Mucosa of stomach (tissue), 1 donor: ENCODE results near the gene MNAT1.
A peak's percentile ranks its signal among the peaks of the same experiment; 100 is the strongest.
"Not testable (repeated sequence)": the region's sequence is repeated elsewhere in the genome, so short reads cannot be mapped to it uniquely, and the experiment has no call there.

Source experiments
- H3K27me3 ChIP-seq: one replicate; pipeline ENCODE4 v1.7.0; 2013; ENCODE audit warnings: mild to moderate bottlenecking, low read length; ENCODE audit not compliant: control insufficient read depth, insufficient read depth
- H3K36me3 ChIP-seq: one replicate; pipeline ENCODE4 v1.7.0; 2013; ENCODE audit warnings: low read length; ENCODE audit not compliant: control insufficient read depth, insufficient read depth
- H3K4me1 ChIP-seq: one replicate; pipeline ENCODE4 v1.7.0; 2013; ENCODE audit warnings: mild to moderate bottlenecking, low read length; ENCODE audit not compliant: control insufficient read depth, insufficient read depth
- H3K4me3 ChIP-seq: one replicate; pipeline ENCODE4 v1.7.0; 2013; ENCODE audit warnings: low read length
- H3K9ac ChIP-seq: one replicate; pipeline ENCODE4 v1.7.0; 2013; ENCODE audit warnings: mild to moderate bottlenecking, low read length, moderate library complexity
- H3K9me3 ChIP-seq: one replicate; pipeline ENCODE4 v1.7.0; 2013; ENCODE audit warnings: mild to moderate bottlenecking, low read length, moderate library complexity; ENCODE audit not compliant: control insufficient read depth
- donor health status: Pancreatic carcinoma.

MNAT1 gene

DNA sequence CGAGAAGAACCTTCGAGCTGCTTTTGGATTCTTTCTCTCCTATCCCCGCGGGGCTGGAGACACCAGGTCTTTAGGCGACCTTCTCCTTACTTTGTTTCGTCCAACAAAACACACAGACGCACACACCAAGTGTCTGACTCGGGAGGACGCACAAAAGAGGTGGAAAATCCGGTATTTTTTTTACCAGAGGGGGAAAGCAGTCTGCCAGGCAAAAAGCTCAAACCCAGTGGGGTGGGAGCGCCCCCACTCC is 12.5 kb upstream of the MNAT1 start:
- peaks cover 13% of the 10 kb centered on the region for H3K27me3 ChIP-seq
- no peaks in the 10 kb centered on the region for H3K4me1 ChIP-seq
- no peaks in the 10 kb centered on the region for H3K9me3 ChIP-seq
- H3K9ac ChIP-seq: peak overlapping the region; percentile 62
- peak overlapping the region; percentile 67 for H3K4me3 ChIP-seq
- H3K36me3 ChIP-seq: no peaks in the 10 kb centered on the region

DNA sequence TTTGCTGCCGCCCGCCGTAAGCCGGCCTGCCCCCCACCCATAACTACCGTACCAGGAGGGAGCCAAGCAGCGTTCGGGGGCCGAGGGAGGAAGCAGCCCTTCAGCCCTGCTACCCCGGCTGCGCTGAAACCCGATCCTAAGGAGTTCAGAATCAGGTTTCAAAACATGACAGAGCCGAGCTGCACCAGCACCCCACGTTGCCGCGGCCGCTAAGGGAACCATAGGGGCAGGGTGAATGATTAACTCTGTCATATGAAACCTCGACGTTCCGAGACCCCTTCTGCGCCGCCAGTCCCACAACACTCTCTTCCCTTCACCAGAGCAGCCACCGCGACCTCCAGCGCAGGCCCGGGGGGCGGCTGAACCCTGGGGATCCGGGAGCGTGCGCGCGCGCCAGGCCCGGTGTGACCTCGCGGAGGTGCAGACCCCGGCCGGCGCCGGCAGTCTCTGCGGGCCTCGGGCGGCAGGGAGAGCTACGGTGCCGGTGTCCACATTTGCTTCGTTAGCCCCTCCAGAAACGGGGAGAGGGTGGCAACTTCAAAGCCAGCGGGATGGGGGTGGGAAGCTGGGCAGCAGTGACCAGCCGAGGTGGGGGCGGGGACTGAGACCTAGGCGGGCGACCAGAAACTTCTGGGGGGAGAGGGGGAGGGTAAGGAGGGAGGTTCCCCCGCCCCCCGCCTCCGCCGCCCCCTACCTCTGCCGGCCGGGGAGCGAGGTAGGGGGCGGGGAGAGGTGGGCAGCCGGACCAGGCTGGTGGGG is 12.0 kb upstream of the MNAT1 start:
- H3K4me1 ChIP-seq: no peaks in the 10 kb centered on the region
- H3K9me3 ChIP-seq: no peaks in the 10 kb centered on the region
- no peaks in the 10 kb centered on the region for H3K36me3 ChIP-seq
- peak overlapping the region; percentile 62 for H3K9ac ChIP-seq
- H3K27me3 ChIP-seq: peaks cover 13% of the 10 kb centered on the region
- H3K4me3 ChIP-seq: peak overlapping the region; percentile 78

DNA sequence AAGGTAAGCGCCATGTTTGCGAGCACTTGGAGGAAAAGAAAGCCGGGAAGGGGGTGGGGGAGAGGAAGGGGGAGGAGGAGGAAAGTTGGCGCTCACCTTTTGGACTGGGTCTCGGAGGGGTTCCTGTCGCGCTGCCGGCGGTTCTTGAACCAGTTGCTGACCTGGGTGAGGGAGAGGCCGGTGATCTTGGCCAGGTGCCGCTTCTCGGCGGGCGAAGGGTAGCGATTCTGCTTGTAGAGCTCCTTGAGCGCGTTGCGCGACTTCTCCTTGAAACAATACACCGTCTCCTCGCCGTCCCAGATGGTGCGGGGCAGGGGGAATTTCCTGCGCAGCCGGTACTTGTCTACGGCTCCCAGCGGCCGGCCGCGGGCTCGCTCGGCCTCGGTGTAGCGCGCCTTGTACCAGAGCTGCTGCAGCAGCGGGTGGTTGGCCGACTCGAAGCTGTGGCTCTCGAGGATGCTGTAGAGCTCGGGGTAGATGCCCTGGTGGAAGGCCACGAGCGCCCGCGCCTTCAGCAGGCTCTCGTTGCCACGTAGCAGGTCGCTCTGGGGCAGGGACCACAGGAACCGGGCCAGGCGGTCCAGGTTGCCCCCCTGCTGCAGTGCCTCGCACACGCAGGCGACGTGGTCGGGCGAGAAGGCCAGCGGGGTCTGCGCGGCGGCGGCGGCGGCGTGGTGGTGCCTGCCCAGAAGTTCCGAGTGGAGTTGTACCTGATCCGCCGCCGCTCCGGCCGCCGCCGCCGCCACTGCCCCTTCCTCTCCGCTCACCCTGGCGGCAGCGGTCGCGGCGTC is 11.2 kb upstream of the MNAT1 start:
- Histone ChIP-seq H3K9me3 (no peaks in the 10 kb centered on the region), H3K27me3 (peaks cover 13% of the 10 kb centered on the region), H3K9ac (peak overlapping the region; percentile 61)

DNA sequence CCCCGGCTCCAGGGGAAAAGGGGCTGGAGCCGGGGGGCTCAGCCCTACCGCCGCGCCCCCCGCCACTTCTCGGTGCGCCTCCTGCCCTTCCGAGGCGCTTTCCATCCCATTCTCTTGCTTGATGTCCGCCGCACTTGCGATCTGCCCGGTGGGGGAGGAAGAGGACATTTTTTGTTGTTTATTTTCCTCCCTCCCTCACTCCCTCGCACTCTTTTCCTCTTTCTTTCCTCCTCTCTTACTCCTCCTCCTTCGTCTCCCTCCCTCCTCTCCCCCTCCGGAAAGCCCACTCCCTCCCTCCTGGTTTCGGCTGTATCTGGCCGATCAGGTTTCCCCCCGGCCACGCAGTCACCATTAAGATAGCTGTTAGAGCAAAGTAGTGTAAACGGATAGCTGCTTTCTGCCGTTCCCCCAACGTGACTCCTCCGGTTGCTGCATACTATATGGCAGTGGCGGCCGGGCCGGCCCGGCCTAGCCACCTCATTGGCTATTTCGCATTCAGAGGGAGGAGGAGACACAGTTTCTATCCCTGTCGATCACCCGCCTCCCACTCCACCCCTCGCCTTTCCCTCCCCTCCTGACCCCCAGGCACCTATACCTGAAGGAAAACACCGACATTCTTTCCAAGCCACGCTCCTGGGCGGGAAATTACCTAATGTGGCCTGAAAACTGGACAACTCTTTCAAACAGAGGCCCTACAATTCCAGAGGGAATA is 10.5 kb upstream of the MNAT1 start, which contains the start of gene SIX4:
SIX4 (minus strand) TSS at position 445 of the 712 bp plus-strand sequence; CDS start at position 168, 277 bp downstream.
- H3K4me1 ChIP-seq: no peaks in the 10 kb centered on the region
- H3K36me3 ChIP-seq: no peaks in the 10 kb centered on the region
- peaks cover 13% of the 10 kb centered on the region for H3K27me3 ChIP-seq
- peak within 1 kb of the TSS; percentile 61 for H3K9ac ChIP-seq
- peak within 1 kb of the TSS; percentile 78 for H3K4me3 ChIP-seq
- no peaks in the 10 kb centered on the region for H3K9me3 ChIP-seq

More for the DNA sequence above, 11.2 kb upstream of the MNAT1 start:
- H3K36me3 ChIP-seq: no peaks in the 10 kb centered on the region
- no peaks in the 10 kb centered on the region for H3K4me1 ChIP-seq
- peak overlapping the region; percentile 78 for H3K4me3 ChIP-seq

DNA sequence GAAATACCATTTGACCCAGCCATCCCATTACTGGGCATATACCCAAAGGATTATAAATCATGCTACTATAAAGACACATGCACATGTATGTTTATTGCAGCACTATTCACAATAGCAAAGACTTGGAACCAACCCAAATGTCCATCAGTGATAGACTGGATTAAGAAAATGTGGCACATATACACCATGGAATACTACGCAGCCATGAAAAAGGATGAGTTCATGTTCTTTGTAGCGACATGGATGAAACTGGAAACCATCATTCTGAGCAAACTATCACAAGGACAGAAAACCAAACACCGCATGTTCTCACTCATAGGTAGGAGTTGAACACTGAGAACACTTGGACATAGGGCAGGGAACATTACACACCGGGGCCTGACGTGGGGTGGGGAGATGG is 3.3 kb upstream of the MNAT1 start:
- not testable (repeated sequence) for H3K36me3 ChIP-seq, H3K4me3 ChIP-seq, H3K4me1 ChIP-seq, H3K9ac ChIP-seq, H3K27me3 ChIP-seq, H3K9me3 ChIP-seq

DNA sequence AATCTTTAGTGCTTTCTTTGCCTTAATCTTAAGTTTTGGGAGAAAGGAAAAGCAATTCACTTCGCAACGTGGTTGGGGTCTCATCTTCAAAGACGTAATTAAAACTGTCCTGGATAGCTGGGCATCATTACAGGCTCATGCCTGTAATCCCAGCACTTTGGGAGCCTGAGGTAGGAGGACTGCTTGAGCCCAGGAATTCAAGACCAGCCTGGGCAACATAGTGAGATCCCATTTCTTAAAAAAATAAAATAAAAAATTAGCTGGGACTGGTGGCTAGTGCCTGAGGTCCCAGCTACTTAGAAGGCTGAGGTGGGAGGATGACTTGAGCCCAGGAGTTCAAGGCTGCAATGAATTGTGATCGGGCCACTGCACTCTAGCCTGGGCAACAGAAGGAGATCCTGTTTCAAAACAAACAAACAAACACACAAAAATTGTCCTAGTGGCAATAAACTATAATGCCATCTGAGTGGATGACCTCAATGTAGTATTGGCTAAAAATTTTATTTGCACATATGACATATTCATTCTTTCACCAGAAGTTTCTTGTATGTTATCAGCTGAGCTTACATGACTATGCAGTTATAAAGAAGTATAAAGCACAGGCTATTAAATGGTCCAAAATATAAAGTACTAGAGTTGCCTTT is 1.6 kb upstream of the MNAT1 start:
- H3K4me3 ChIP-seq: no peak overlapping the region
- H3K4me1 ChIP-seq: peaks cover 4% of the 10 kb centered on the region
- no peaks in the 10 kb centered on the region for H3K9me3 ChIP-seq
- no peak overlapping the region for H3K9ac ChIP-seq
- H3K27me3 ChIP-seq: no peaks in the 10 kb centered on the region
- H3K36me3 ChIP-seq: no peaks in the 10 kb centered on the region

DNA sequence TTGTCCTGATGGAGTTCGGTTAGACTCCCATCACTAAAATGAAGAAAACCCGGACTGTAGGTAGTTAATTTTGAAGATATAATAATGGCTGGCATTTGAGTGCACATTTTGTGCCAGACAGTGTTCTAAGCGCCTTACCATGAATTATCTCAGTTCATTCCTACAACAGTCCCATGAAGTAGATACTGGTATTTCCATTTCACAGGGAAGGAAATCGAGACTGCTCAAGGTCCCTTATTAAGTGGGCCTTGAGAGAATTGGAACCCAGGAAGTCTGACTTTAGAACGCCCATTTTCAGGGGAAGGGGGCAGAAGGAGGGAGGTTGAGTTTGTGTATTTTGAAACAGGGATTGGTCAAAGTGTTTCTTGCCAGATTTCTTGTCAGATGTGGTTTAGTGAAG is 855 bp downstream of the MNAT1 start:
- H3K4me3 ChIP-seq: peak overlapping the region; percentile 96
- H3K4me1 ChIP-seq: peaks cover 4% of the 10 kb centered on the region
- peak overlapping the region; percentile 96 for H3K9ac ChIP-seq
- no peaks in the 10 kb centered on the region for H3K9me3 ChIP-seq
- H3K27me3 ChIP-seq: no peaks in the 10 kb centered on the region
- H3K36me3 ChIP-seq: no peaks in the 10 kb centered on the region

DNA sequence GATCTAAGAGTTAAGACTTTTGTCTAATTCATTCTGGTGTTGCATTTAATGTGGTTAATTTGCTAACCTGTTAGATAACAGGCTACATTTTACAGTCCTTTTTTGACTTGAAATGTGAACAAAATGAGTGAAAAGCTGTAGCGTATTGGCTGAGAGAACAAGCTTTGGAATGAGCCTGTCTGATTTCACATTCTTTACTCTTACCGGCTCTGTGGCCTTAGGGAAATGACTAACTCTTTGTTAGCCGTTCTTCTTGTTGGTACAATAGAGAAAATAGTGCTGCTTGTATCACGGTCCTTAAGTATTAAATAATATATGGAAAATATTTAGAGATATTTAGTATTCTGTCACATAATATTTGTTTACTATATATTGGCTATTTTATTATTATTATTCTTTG is 1.9 kb downstream of the MNAT1 start:
- Histone ChIP-seq H3K4me3 (no peak overlapping the region), H3K27me3 (no peaks in the 10 kb centered on the region), H3K36me3 (no peaks in the 10 kb centered on the region), H3K9me3 (no peaks in the 10 kb centered on the region), H3K9ac (peak overlapping the region; percentile 17), H3K4me1 (peaks cover 4% of the 10 kb centered on the region)

DNA sequence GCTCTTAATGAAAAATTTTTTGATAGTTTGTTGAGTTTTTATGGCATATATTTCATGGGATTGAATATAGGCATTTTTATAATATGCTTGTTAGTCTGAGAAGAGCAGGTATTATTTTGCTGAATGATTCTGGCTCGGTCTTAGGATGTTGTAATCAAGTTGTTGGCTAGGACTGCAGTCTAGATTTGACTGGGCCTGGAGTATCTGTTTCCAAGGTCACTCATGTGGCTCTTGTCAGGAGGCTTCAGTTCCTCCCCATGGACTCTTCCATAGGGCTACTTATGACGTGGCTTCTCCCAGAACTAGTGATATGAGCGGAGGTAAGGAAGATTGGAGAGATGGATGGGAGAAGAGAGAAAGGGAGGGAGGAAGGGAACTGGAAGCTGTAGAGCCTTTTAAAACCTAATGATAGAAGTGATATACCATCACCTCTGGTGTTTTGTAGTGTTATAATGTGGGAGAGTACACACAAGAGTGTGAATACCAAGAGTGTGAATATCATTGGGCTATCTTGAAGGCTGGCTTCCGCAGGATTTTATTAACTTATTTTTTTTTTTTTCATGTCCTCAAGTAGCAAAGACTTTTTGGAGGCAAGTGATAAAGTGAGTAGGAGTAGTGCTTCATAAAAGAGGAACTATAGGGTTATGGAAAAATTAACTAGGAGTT is 4.4 kb downstream of the MNAT1 start:
- Histone ChIP-seq H3K36me3 (no peaks in the 10 kb centered on the region), H3K4me1 (peaks cover 4% of the 10 kb centered on the region), H3K4me3 (no peak overlapping the region), H3K9me3 (no peaks in the 10 kb centered on the region), H3K9ac (no peak overlapping the region), H3K27me3 (no peaks in the 10 kb centered on the region)

DNA sequence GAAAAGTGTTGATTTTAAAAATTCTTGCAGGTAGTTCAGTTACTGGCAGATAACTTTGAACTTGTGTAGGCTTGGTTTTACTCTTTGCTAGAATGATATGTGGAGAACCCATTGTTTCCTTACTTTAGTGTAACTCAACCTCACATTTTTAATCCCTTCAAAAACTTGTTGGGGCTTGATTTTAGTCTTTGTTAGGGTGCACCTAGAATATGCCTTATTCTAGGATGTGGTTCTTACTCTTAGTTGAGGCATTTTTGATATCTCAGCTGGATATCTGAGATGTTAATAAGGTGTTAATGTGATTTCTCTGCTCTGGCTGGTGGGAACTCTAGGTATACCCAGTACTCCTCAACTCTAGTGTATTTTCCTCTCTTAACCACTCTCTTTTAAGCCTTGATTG is 10.0 kb downstream of the MNAT1 start:
- Histone ChIP-seq H3K4me1 (no peaks in the 10 kb centered on the region), H3K9ac (no peak overlapping the region), H3K36me3 (no peaks in the 10 kb centered on the region), H3K9me3 (no peaks in the 10 kb centered on the region), H3K27me3 (no peaks in the 10 kb centered on the region), H3K4me3 (no peak overlapping the region)

DNA sequence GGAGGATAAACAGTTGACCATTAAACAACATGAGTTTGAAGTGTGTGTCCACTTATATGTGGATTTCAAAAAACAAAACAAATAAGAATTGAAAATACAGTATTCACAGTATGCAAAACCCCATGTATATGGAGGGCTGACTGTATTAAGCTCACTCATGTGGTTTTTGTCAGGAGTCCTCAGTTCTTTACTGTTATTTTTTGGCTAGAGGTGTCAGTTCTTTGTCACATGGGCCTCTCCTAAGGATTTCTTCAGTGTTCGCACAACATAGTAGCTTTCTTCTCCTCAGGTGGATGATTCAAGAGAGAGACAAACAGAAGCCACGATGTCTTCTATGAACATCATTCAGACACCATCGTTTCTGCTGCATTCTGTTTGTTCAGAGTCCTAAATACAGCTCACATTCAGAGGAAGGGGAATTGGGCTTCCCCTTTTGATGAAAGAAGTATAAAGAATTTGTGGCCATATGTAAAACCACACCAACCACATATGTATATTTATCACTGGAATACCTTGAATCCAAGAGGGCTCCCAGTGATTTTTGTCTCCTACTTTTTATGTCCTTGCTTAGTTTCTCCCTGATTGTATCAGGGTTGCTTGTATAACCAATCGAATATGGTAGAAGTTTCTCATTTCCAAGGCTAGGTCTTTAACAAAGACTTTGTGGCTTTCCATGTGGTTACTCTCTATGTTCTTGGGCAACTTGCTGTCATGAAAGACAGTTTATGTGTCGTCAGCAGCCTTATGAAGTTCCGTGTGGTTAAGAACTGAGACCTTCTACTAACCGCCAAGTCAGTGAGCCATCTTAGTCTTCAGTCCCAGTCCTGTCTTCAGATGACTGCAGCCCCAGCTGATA is 18.9 kb downstream of the MNAT1 start:
- H3K4me3 ChIP-seq: no peak overlapping the region
- H3K27me3 ChIP-seq: no peaks in the 10 kb centered on the region

More for the DNA sequence above, 18.9 kb downstream of the MNAT1 start:
- H3K4me1 ChIP-seq: no peaks in the 10 kb centered on the region
- H3K9ac ChIP-seq: no peak overlapping the region
- no peaks in the 10 kb centered on the region for H3K36me3 ChIP-seq
- no peaks in the 10 kb centered on the region for H3K9me3 ChIP-seq
